GM18520 (cell line): ENCODE measurements around the gene FAM133A.
A peak's percentile ranks its signal among the peaks of the same experiment; 100 is the strongest.

Experiments used
- ATAC-seq: cut with Tn5 transposase; IDR thresholded peaks from one replicate; pipeline ENCODE4 v1.9.1; 2021; ENCODE audit not compliant: unreplicated experiment

The FAM133A gene

DNA sequence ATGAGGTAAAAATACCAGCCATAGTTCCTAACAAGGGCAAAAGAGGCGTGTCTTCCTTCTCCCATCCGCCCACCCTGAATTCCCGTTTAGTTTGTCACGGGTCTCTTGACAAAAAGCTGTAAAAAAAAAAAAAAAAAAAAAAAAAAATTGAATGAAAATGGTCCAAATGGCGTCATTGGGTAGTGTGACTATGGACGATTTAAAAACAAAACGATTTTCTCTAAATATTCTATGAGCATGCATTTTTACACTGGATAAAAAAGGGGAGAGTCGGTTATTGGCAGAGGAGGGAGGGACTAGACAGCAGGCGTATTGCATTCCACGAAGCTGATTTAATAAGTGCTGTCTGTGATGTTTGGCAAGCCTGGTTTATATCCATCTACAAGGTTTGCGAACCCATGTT, at the start of gene FAM133A:
Gene FAM133A, plus strand, starts transcription at position 338 of the 403 bp plus-strand sequence. CDS start 35,214 bp downstream, outside the sequence.
- no peak for ATAC-seq

DNA sequence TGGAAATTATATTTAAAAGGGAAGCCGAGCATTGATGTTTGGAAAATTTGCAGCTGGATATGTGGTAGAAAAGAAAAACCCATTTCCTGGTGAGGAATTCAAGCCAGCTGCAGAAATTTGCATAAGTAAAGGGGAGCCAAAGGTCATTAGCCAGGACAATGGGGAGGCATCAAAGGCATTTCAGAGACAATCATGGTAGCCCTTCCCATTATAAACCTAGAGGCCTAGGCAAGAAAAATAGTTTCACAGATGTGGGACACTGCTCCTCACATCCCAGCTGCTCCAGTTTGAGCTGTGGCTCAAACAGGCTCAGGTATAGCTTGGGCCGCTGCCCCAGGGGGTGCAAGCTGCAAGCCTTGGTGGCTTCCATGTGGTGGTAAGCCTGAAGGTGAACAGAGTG, 36.4 kb upstream of the FAM133A start:
- no peak for ATAC-seq

DNA sequence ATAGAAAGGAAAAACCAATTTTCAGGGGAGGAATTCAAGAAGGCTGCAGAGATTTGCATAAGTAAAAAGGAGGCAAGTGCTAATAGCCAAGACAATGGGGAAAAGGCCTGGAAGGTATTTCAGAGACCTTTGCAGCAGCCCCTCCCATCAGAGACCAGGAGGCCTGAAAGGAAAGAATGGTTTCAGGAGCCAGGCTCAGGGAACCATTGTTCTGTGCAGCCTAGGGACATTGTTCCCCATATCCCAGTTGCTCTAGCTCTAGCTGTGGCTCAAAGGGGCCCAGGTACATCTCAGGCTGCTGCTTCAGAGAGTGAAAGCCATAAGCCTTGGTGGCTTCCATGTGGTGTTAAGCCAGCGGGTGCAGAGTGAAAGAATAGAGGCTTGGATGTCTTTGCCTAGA, 24.6 kb upstream of the FAM133A start:
- no peak for ATAC-seq

DNA sequence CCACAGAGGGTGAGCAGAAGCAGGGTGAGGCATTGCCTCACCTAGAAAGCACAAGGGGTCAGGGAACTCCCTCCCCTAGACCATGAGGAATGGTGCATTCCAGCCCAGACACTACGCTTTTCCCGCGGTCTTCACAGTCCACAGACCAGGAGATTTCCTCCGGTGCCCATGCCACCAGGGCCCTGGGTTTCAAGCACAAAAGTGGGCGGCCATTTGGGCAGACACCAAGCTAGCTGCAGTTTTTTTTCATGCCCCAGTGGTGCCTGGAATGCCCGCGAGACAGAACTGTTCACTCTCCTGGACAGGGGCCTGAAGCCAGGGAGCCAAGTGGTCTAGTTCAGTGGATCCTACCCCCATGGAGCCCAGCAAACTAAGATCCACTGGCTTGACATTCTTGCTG, 13.4 kb upstream of the FAM133A start:
- ATAC-seq, result no peak

DNA sequence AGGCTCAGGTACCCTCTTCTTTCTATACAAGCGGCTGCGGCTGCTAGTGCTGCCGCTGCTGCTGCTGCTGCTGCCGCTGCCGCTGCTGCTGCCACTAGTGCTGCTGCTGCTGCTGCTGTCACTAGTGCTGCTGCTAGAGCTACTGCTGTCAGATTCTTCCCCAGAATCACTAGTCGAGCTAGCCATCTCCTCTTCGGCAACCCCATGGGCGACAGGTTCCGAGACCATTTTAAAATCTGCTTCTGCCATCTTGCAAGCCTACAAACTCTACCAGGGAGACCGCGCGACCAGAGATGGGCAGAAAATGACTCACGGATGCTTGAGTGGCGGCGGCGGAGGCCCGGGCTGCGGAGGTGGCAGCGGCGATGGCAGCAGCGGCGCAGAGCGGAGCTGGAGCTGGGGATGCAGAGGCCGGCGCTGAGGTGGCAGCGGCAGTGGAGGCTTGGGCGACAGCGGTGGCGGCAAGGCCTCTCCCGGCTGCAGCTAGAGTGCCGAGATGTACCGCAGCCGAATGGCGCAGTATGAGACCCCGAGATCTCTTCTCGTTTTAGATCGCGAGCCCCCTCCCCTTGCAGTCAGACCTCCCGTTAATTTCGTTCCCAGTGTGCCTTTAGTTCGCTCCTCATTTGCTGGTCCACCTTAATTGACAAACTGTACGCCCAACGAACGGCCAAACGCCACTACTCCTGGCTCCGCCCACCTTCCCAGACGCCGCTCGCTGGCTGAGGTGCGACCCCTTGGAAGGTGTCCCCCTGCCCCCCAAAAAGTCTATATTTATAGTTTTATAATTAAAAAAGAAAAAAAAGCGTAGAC, 744 bp upstream of the FAM133A start, which contains the start of gene NAP1L3:
Gene NAP1L3, minus strand, starts transcription at position 523 of the 813 bp plus-strand sequence. Its CDS starts 274 bp downstream, at position 249.
- peak; percentile 60 for ATAC-seq

DNA sequence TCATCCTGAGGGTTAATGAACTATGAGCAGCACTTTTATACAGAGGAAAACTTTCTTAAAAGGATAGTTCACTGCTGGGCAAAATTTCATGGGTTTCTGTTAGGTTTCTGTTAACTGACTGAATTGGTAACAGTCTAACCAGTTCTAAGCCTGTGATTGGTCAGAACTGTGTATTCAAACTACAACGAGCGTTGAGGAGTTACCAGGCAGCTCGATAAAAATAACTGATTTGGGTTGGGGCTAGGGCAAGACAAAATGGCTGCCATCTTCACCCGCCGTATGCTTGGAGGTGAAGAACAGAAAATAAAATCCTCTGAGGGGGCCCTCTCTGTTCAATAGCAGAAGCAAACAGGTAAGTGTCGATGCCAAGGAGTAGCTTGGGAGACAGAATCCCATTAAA, 22.0 kb downstream of the FAM133A start:
- no peak for ATAC-seq

DNA sequence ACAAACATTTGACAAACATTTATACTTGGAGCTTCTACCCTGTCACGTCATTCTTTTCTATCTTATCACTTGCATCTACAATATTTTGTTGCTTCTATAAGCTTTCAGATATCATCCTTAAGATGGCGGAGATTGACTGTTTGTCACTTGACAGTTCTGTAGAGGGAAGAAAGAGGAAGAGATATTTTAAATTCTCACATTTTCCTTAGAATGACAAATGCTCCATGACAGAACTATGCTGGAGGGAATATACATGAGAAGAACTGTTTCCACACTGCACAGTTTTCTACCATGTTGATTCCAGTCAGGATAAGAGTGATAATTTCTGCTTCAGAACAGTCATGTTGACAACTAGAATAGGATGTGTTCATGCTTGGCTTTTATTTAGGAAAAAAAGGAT, 29.7 kb downstream of the FAM133A start:
- no peak for ATAC-seq

DNA sequence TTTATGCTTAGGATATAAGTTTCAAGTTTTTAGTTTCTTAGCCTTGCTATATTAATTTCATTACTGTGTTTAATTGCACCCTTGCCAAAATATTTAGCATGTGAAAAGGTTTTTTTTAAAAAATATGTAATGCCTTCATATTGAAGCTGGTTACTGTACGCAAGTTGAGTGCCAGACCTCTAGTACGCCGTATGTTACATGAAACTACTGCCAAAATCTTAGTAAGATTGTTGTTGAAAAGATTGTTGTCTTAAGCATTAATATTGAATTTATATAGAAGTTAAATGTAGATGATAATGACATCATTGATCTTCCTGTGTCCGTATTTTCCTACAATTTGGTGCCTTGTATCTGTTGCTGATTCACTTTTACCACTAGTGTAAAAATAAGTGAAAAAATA, 37.1 kb downstream of the FAM133A start:
- no peak for ATAC-seq

DNA sequence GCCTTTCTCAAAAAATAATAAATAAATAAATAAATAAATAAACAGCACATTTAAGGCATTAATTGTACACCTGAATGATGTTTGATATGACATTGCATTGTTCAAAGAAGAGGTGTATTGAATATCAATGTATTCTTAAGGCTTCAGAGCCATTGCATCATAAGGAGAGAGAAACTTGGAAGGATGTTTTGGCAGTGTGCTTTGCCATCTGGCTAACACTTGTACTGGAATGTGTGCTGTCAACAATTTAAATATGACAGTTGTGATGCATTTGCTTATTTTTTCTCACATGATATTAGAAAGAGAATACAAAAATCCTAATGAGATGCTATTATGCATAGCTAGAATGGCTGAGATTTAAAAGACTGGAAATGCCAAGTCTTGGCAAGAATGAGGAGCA, 67.8 kb downstream of the FAM133A start:
- no peak for ATAC-seq

DNA sequence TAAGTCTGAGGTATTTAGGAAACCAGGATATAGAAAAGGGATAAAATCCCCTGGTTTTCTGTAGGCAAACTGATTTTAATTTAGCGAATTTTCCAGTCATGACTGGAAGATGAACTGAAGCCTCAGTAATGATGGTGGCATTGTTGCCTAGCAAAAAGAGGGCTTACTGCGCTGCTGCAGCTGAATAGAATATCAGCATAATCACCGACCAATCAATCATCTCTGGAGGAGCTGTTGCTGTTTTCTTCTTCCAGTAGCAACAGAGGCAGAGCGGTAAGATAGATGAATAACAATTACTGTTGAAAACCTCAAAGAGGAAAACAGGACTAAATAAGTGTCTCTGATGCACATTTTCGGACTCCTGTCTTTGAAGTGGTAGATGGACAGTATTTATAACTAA, 86.2 kb downstream of the FAM133A start:
- no peak for ATAC-seq
